ENCODE data around the gene NFATC1. TPM values are rescaled to one million over a fixed set of nuclear protein-coding genes. Genes with fewer than 3 reads are reported as not detected.

The NFATC1 gene
- total RNA-seq, 3 donors from 2014 or later (not counting 1 experiment from before 2014, with no cell fraction given), result 35.8 to 47.4 (median 37.1) TPM

DNA sequence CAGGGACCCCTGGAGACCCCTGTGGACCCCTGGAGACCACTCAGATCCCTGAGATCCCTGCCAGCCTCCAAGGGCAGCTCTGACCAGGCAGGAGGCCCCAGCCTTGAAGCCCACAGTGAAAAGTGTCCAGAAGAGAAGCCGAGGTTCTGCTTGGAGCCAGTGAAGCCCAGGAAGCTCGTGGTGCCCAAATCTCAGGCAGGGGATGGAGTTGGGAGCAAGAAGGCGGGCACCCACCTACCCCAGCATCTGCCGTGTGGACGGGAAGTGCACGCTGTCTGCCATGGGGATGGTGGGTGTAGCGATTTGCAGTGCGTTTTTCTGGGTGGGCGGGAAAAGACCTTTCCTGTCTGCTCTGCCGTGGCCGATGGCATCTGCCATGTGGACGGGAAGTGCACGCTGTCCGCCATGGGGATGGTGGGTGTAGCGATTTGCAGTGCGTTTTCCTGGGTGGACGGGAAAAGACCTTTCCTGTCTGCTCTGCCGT is 163.2 kb downstream of the NFATC1 start:
- TF ChIP-seq, protein P1, sequence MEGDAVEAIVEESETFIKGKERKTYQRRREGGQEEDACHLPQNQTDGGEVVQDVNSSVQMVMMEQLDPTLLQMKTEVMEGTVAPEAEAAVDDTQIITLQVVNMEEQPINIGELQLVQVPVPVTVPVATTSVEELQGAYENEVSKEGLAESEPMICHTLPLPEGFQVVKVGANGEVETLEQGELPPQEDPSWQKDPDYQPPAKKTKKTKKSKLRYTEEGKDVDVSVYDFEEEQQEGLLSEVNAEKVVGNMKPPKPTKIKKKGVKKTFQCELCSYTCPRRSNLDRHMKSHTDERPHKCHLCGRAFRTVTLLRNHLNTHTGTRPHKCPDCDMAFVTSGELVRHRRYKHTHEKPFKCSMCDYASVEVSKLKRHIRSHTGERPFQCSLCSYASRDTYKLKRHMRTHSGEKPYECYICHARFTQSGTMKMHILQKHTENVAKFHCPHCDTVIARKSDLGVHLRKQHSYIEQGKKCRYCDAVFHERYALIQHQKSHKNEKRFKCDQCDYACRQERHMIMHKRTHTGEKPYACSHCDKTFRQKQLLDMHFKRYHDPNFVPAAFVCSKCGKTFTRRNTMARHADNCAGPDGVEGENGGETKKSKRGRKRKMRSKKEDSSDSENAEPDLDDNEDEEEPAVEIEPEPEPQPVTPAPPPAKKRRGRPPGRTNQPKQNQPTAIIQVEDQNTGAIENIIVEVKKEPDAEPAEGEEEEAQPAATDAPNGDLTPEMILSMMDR (IDR thresholded peaks at IDR 0.05), result no peak
- no peaks in the 10 kb centered on the region for H3K36me3 ChIP-seq (ENCODE audit: control insufficient read depth, insufficient read depth, low read length)
- no peak overlapping the region for H3K27ac Mint-ChIP-seq
- no peaks in the 10 kb centered on the region for H3K36me3 Mint-ChIP-seq
- no peak overlapping the region for H3K27ac ChIP-seq (ENCODE audit: low read length)
- H3K4me1 Mint-ChIP-seq, result peaks cover 0 to 7% of the 10 kb centered on the region in 2 donors
- H3K4me3 ChIP-seq (ENCODE audit: low read length), result no peak overlapping the region
- H3K9me3 ChIP-seq (ENCODE audit: control insufficient read depth, insufficient read depth, low read length), result no peaks in the 10 kb centered on the region
- DNase-seq, result no peak
- WGBS (ENCODE audit: insufficient coverage), result 90% methylated on average over 18 of the region's 18 CpGs
- H3K4me3 Mint-ChIP-seq, result no peak overlapping the region
- H3K27me3 ChIP-seq (ENCODE audit: control insufficient read depth, insufficient read depth, low read length), result no peaks in the 10 kb centered on the region
- H3K4me1 ChIP-seq (ENCODE audit: control insufficient read depth, insufficient read depth, low read length), result no peaks in the 10 kb centered on the region
- no peak for ATAC-seq
- intact Hi-C loops (cut with micrococcal nuclease), result no loop called here
- no peaks in the 10 kb centered on the region for H3K27me3 Mint-ChIP-seq (ENCODE audit: low read depth in 2 of 2)
- H3K9me3 Mint-ChIP-seq, result no peaks in the 10 kb centered on the region

DNA sequence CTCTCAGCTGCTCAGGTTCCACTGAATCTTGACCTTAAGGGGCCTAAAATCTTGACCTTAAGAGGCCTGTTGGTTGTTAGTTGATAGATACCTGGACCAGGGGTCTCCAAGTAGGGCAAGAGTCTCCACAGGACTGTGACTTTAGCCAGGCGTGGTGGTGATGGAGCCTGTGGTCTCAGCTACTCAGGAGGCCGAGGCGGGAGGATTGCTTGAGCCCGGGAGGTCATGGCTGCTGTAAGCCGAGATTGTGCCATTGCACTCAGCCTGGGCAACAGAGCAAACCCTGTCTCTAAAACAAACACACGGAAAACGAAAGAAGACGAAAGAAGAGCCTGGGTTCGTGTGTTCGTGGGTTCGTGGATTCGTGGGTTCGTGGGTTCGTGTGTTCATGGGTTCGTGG is 163.7 kb downstream of the NFATC1 start:
- Mint-ChIP-seq H3K27ac (no peak overlapping the region), H3K36me3 (no peaks in the 10 kb centered on the region), H3K4me1 (peaks cover 0 to 7% of the 10 kb centered on the region in 2 donors), H3K27me3 (ENCODE audit: low read depth in 2 of 2) (no peaks in the 10 kb centered on the region), H3K9me3 (no peaks in the 10 kb centered on the region), H3K4me3 (no peak overlapping the region)
- Histone ChIP-seq H3K27ac (ENCODE audit: low read length) (no peak overlapping the region), H3K36me3 (ENCODE audit: control insufficient read depth, insufficient read depth, low read length) (no peaks in the 10 kb centered on the region), H3K27me3 (ENCODE audit: control insufficient read depth, insufficient read depth, low read length) (no peaks in the 10 kb centered on the region), H3K4me3 (ENCODE audit: low read length) (no peak overlapping the region), H3K9me3 (ENCODE audit: control insufficient read depth, insufficient read depth, low read length) (no peaks in the 10 kb centered on the region), H3K4me1 (ENCODE audit: control insufficient read depth, insufficient read depth, low read length) (no peaks in the 10 kb centered on the region)
- ATAC-seq (no peak), DNase-seq (no peak)
- TF ChIP-seq, protein P1 (IDR thresholded peaks at IDR 0.05), result no peak
- 75% methylated on average over 15 of the region's 15 CpGs for WGBS (ENCODE audit: insufficient coverage)
- intact Hi-C loops (cut with micrococcal nuclease), result no loop called here

- H3K9me3 ChIP-seq (ENCODE audit: control insufficient read depth, insufficient read depth, low read length), result no peaks in the 10 kb centered on the region
- DNase-seq, result no peak
- Mint-ChIP-seq H3K36me3 (no peaks in the 10 kb centered on the region), H3K4me3 (no peak overlapping the region), H3K9me3 (no peaks in the 10 kb centered on the region), H3K4me1 (peaks cover 0 to 7% of the 10 kb centered on the region in 2 donors), H3K27ac (no peak overlapping the region), H3K27me3 (ENCODE audit: low read depth in 2 of 2) (no peaks in the 10 kb centered on the region)
- no peaks in the 10 kb centered on the region for H3K36me3 ChIP-seq (ENCODE audit: control insufficient read depth, insufficient read depth, low read length)
- intact Hi-C loops (cut with micrococcal nuclease), result no loop called here
- no peak for ATAC-seq
- WGBS (ENCODE audit: insufficient coverage), result 89% methylated on average over 34 of the region's 34 CpGs
- H3K4me1 ChIP-seq (ENCODE audit: control insufficient read depth, insufficient read depth, low read length), result no peaks in the 10 kb centered on the region
- H3K27me3 ChIP-seq (ENCODE audit: control insufficient read depth, insufficient read depth, low read length), result no peaks in the 10 kb centered on the region
- H3K4me3 ChIP-seq (ENCODE audit: low read length), result no peak overlapping the region
- H3K27ac ChIP-seq (ENCODE audit: low read length), result no peak overlapping the region
- TF ChIP-seq, protein P1 (IDR thresholded peaks at IDR 0.05), result no peak
Measured at GRCh38 chr18:79560042-79560860, 164.5 kb downstream of the NFATC1 start.
